ENCODE results near the gene TRIM67.

DNA sequence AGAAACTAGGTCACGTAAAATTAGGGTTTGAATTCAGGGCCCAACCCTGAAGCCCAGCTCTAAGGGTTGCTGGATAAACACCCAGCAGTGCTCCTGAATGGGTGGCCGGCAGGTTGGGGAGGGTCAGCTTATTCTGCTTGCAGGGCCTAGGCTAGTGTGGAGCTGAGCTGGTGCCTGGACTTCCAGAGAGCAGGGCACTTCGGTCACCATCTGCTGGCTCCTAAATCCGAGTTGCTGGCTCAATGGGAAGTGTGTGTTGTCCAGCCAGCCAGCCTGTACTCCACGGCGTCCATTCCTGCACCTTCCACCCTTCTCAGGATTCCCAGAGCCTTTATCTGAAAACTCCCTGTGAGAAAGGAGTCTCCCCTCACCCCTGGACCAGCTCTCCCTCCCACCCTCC lies 23.0 kb downstream of the TRIM67 start:
- no peak for TF ChIP-seq EZH2 (IDR thresholded peaks at IDR 0.05; ENCODE audit: insufficient read depth, poor library complexity, severe bottlenecking)
- no peak for TF ChIP-seq EZH2phosphoT487 (IDR thresholded peaks at IDR 0.05; ENCODE audit: insufficient read depth, low read depth)
